Measurements from ENCODE around the gene DCLK2.

DCLK2 gene

DNA sequence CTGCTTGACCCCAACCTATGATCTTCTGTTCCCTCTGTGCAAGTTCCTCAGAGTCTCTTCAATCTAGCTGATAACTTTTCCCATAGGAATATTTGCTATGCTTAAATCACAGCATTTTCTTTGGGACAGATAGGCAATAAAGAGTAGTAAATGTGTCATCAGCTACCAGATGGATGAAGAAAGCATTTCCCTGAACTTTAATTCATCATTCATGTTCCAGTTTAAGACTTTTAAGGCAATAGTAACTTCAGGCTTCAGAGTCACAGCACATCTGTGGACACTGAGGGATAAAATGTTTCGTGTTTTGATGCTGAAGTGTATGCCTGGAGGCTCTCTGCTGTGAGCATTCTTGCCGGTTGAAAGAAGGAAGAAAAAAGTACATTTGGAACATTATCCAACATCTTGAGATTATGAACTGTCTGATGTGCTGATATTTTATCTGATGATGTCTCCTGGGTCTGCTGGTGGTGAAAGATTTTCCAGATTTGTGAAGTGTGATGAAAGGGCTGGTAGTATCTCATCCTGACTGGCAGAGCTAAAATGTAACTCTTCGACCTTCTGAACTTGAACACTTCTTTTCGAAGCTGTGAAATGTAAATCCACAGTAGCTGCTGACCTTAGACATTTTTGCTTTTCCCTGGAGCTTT is 133.7 kb downstream of the DCLK2 start:
- no peak for DNase-seq

DNA sequence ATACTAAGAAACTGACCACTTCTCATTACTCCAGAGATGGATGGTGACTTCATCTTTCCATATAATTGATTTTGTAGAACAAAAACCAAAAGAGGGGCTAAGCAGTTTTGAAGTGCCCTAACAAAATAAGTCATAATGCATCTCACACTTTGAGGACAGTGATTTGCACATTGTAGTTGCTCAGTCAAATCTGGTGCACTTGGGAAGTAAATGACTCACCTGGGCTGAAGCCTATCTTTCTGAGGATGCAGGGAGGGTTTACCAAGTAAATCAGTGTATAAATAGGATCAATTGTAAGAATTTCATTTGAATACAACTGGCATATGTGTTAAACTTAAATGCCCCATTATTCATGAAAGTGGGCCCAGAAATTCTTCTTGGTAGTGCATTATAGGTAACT is 134.2 kb downstream of the DCLK2 start:
- no peak for DNase-seq

- no peak for DNase-seq
These were observed 134.7 kb downstream of the DCLK2 start for GRCh38 chr4:150212927-150213326.

- DNase-seq: no peak
These were observed 137.4 kb downstream of the DCLK2 start for GRCh38 chr4:150215601-150216000.

DNA sequence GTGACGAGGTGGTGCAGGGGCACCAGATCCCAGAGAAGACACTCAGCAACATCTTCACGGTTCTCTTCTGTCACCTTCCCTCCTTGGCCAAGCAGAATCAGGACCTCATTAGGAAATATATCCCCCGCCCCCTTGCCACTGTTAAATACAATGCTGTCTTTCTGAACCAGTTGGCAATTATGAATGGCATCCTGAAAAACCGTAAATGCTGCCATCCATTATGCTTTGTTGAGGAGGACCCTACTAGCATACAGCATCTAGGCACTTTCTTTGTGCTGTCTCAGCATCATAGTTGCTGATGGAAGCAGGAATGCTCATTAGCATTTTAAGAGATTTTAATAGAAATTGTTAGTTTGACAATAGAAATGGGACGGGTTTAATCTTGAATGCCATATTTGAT is 138.5 kb downstream of the DCLK2 start:
- no peak for DNase-seq

DNA sequence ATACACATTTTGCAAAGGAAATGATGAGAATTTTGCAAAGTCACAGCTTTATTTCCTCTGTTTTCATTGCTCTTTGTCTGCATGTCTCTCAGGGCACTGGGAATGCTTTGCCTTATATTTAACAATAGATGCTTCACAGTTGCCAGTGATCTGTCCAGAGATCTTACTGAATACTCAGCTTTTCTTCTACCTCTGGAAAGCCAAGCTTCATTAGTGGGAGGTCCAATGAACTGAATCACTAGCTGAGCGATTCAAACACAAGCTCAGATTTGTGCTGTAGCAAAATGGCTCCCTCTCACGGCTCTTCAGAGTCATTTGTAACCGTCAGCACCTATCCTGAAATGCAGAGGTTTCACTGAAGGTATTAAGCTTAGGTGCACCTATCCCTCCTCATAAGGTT is 138.9 kb downstream of the DCLK2 start:
- DNase-seq: no peak

DNA sequence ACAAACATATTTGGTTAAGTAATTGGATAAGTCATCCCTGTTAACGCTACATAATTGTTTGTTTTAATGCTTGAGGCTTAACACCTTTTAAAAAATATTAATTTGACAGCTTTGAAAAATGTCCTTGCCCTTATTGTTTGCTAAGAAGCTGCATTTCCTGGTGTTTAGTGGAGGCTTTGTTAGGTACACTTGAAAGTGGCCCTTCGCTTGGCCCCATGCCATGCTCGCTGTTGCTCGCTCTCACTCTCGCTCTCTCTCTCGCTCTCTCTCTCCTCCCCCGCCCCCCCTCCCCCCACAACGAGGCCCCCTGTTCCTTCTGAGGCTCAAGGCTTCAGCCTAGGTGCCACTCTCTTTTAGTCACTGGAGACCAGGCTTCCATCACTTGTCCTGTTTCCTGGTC is 139.6 kb downstream of the DCLK2 start:
- no peak for DNase-seq

DNA sequence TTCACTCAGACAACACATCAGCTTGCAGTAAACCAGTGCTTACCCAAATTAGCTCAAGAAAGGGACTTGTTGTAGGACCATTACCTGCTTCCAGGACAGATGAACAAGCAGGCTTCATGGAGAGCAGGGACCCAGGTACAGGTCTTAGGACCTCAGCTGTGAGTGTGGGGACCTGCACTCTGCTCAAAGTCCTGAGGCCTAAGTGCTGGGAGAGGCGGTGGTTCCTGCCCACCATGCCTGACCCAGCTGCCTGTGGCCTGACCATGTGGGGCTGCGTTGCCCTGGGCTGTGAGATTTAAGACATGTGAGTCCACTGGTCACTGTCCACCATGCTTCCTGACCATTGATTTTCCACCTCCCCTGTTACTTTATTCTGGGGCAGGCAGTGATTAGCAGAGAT is 140.2 kb downstream of the DCLK2 start:
- DNase-seq: no peak

- DNase-seq: no peak
These were observed 141.6 kb downstream of the DCLK2 start for GRCh38 chr4:150219841-150220240.

DNA sequence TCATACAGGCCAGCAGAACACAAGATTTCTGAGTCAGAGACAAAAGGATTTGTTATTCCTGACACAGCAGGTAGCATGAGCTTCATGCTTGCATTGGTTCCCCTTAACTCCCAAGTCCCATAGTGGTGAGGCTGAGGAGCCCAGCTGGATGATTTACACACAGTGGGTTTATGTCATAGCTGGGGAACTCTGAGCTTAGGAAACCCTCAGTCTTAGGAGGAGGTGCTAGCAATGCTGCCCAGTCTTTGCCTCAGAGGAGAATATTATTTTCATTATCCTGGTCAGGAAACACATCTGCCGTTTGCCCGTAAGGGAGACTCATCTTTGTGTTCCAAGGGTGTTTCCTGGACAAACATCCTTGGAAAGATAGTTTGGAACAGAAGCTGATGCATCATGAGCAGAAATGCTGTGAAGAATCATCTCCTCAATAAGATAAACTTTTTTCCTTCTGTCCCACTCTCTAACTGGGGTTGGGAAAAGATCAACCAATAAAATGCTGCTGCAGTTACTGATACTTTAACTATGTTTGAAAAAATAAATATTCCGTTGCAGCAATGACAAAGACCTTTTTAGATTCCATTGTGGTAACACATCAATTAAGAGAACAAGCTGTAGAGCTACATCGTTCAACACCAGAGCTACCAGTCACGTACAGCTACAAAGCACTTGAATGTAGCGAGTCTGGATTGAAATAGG is 146.8 kb downstream of the DCLK2 start:
- no peak for DNase-seq

- DNase-seq: no peak
These were observed 151.3 kb downstream of the DCLK2 start for GRCh38 chr4:150229520-150229919.

- DNase-seq: no peak
These were observed 152.3 kb downstream of the DCLK2 start for GRCh38 chr4:150230561-150230960.

DNA sequence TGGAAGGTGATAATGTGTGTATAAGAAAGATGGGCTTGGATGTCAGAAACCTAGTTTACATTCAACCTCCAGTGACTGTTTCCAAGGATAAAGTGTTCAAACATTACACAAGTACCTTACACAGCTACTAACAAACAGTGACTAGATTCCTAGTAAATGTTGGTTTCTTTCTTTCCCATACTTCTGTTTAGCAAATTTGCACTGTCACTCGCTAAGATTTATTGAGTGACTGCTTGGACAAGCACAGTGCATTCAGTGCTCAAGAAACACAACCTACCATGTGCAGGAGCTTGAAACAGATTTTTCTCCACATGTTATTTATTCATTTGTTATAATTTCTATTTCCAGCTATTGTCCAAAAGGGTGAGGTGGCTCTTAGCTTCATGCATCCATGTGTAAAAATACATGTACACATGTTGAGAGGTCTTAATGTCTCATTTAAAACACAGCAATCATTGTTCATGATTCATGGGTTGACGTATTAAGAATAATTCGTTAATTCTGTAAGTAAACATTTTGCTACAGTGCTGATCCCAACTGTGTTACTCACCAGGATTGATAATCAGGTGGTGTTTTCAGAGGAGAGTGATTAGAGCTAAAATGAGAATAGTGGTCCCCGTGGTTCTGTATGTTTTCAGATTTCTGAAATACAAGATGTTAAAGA is 153.0 kb downstream of the DCLK2 start:
- no peak for DNase-seq

GRCh38 chr4:150232029-150232428 is 153.8 kb downstream of the DCLK2 start:
- no peak for DNase-seq

DNA sequence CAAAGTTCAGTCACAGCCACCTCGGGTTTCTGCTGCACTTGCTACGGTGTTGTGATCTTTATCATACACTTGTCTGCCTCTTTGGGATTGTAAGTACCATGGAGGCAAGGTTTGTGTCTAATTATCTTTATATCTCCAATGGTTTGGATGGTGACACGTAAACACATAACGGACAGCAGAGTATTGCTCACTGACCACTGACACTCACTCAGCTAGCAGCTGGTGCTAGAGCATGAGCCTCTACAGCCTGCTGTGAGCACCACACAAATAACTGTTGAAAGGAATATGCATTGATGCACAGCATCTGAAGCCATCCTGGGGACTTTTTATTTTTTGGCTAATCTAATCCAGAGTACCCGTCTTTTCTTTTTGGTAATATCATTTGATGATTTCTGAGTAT is 156.0 kb downstream of the DCLK2 start:
- DNase-seq: no peak

DNA sequence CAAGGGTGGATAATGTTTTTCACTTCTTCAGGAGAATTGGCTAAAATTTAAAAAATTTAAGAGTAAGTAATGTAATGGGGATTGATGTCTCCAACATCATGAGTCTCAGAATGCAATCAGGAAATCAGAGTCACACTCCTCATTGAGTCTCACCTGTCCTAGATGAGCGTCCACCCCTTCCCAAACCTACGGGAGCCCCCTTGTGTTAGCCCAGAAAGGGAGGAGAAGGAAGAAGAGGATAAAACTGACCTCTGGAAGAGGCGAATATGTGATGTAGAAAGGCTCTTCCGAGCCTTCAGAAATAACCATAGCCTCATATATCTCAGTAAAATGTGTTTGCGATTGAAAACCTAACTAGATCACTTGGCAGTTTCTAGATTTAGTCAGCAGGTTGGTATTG is 157.1 kb downstream of the DCLK2 start:
- DNase-seq: no peak

DNA sequence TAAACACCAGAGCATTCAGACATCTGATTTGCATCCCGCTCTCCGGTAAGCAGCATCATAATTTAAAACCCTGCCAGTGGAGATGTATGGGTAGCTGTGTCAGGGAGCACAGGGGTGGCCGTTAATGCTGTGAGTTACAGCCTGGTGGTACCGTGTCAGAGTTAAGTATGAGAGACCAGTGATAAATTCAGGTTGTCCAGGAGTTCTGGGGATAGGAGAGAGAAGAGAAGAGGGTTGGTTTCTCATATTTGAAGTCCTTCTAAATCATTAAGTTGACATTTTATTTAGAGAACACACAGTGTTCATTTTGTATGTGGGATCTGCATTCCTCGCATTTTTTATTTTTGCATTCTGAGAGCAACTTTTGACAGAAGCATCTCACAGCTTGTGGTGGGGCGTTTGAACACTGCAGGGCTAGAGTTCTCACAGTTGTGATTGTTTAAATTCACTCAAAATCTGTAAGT is 157.6 kb downstream of the DCLK2 start:
- DNase-seq: no peak

GRCh38 chr4:150236626-150237025 is 158.4 kb downstream of the DCLK2 start:
- no peak for DNase-seq

- DNase-seq: no peak
These were observed 159.0 kb downstream of the DCLK2 start for GRCh38 chr4:150237110-150237872.

GRCh38 chr4:150238591-150238990 is 160.3 kb downstream of the DCLK2 start:
- no peak for DNase-seq

DNA sequence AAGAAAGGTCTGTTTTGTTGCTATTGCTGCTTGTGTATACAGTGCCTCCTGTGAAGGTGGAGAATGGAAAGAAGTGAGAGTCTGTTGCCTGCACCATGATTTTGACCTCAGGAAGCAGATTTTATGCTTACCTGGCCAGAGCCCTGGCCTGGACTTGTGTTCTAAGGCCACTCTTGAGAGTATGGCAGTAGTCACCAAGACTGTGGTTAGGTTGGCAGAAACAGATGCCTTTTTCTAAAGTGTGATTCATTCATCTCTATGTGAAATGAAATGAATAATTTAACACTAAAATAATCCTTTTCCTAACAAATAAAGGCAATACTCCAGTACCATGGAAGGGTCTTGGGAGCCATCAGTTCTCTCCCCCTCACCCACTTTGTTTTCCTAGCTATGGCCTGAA is 161.8 kb downstream of the DCLK2 start:
- no peak for DNase-seq

DNA sequence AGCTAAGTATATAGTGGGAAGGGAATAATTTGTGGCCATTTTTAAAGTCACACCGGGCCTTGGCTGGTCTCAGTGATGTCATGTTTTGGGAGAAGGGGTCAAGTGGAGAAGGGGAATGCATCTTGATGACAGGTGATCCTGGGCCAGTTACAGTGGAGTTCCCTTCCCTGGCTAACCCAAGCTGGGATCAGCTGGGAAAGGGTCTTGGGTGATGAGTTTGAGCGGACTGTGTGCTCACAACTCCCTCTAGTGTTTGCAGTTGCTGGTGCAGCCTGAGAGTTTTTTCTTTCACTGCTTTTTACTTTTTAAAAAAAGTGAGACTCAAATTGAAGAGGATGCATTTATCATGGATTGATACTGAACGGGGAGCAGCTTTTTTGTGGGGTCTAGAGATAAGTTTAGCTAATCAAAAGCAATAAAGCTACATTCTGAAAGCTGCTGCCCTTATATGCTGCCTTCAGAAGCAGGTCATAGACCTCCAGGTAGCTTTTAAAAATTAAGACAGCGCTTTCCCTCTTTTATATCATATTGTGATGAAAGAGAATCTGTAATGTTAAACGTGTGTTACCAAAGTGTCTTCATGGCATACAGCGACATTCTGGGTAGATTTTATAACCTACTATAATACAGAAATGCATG is 164.7 kb downstream of the DCLK2 start:
- DNase-seq: no peak

DNA sequence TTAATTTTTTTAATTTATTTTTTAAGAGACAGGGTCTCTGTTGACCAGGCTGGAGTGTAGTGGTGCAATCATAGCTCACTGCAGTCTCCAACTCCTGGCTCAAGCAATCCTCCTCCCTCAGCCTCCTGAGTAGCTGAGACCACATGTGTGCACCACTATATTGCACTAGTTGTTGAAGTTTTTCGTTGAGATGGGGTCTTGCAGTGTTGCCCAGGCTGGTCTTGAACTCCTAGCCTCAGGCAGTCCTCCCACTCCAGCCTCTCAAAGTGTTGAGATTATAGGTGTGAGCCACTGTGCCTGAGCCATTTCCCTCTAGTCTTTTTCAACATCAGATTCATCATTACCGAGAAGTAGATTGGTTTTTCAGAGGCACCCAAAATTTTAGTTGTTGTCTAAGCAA is 165.7 kb downstream of the DCLK2 start:
- DNase-seq: no peak
